HG03097 (cell line): ENCODE results near the gene RRP12.
"Not testable (repeated sequence)": the region's sequence is repeated elsewhere in the genome, so short reads cannot be mapped to it uniquely, and the experiment has no call there.

Experiments
- ATAC-seq: cut with Tn5 transposase; IDR thresholded peaks from one replicate; pipeline ENCODE4 v1.9.1; 2021; ENCODE audit not compliant: unreplicated experiment, low FRiP score

The RRP12 gene, protein sequence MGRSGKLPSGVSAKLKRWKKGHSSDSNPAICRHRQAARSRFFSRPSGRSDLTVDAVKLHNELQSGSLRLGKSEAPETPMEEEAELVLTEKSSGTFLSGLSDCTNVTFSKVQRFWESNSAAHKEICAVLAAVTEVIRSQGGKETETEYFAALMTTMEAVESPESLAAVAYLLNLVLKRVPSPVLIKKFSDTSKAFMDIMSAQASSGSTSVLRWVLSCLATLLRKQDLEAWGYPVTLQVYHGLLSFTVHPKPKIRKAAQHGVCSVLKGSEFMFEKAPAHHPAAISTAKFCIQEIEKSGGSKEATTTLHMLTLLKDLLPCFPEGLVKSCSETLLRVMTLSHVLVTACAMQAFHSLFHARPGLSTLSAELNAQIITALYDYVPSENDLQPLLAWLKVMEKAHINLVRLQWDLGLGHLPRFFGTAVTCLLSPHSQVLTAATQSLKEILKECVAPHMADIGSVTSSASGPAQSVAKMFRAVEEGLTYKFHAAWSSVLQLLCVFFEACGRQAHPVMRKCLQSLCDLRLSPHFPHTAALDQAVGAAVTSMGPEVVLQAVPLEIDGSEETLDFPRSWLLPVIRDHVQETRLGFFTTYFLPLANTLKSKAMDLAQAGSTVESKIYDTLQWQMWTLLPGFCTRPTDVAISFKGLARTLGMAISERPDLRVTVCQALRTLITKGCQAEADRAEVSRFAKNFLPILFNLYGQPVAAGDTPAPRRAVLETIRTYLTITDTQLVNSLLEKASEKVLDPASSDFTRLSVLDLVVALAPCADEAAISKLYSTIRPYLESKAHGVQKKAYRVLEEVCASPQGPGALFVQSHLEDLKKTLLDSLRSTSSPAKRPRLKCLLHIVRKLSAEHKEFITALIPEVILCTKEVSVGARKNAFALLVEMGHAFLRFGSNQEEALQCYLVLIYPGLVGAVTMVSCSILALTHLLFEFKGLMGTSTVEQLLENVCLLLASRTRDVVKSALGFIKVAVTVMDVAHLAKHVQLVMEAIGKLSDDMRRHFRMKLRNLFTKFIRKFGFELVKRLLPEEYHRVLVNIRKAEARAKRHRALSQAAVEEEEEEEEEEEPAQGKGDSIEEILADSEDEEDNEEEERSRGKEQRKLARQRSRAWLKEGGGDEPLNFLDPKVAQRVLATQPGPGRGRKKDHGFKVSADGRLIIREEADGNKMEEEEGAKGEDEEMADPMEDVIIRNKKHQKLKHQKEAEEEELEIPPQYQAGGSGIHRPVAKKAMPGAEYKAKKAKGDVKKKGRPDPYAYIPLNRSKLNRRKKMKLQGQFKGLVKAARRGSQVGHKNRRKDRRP (N-terminal part only)

DNA sequence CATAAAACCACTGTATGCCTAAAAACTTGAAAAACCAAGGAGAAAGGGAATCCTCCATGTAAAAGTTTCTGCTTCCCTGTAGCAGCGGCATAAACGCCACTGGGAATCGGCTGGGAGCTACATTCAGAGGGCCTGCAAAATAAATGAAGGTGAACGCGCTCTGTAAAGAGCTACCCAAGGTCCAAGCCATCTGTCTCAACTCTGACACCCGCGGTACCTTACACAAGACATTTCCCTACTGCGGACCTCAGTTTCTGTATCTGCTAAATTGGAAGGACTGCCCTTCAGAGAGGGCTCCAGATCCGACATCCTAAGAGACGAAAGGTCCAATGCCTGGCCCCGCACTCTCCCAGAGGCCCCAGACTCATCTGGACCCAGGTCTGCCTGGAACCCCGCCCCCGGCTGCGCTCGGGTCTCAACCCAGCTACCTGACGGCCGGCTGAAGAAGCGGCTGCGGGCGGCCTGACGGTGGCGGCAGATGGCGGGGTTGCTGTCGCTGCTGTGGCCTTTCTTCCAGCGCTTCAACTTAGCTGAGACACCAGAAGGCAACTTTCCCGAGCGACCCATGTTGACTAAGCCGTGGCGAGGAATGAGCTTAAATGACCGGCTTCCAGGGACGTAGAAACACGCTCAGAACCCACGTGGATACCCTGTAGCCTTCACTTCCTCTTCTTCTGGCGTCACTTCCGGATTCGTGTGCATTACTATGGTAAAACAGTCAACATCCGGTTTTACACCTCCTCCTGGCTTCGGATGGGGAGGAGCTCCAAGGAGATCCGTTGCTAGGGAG is at the start of gene RRP12:
Gene RRP12 (minus strand): TSS at position 676 of the 790 bp plus-strand sequence. CDS start 109 bp downstream, at position 567.
- ATAC-seq = peak; percentile 92

DNA sequence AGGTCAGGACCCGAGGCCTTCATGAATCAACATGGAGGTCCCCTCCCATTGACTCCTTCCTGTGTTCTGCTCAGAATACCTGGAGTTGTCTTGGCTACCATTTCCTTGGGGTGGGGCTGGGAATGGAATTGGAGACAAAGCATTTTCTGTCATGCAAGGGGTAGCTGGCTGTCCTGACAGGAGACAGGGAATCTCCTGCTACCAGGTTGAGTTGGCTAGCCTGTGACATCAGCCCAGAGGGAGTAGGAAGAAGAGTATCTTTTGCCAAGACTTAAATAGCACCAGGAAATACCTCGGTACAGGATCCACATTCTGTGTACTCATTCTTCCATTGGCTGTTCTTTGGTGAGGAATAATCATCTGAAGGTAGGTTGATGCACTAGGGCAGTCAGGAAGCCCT is 49.7 kb upstream of the RRP12 start:
- ATAC-seq = no peak

DNA sequence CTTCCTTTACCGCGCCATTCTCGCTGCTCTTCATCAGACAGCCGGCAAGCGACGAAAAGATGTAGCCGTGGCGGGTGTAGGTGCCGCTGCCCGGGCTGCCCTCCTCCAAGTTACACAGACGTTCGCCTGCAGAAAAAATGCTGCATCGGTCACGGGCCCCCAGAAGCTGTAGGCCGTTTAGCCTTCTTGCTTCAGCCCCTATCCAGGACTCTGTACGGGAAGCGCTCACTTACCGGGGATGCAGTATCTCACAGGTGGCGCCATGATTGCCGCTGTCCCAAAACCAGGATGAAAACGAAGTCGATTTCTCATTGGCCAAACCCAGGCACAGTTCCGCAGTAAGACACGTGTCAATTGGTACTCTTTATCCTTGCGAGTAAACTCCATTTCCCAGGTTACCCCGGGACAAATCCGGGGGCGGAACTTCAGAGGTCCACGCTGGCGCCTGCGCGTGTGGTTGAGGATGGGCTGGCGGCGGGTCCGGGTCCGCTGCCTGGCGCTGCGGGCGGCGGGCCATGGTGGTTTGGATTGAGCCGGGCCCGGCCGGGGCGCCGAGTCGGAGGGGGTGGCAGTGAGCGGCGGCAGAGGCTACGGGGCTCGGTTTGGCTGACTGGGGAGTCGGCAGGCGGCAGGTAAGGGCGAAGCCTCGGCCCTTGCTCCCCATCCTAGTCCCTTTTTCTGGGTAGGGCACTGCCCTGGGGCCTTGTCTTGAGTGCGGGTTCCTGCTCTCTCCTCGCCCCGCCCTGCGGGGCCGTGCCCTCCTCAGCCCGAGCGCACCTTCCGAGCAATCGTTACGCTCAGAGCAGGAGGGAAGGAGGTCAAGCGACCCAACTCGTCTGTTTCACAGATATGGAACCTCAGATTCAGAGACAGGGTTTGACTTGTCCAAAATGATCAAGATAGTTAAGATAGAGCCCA is 44.8 kb upstream of the RRP12 start, which contains the start of the genes EXOSC1 and ZDHHC16:
Gene EXOSC1 (minus strand): TSS at position 285 of the 918 bp plus-strand sequence. CDS start 21 bp downstream, at position 264.
Gene ZDHHC16 (plus strand): TSS at position 454 of the 918 bp plus-strand sequence. CDS start 5,501 bp downstream, outside the sequence.
- peak; percentile 97 for ATAC-seq

DNA sequence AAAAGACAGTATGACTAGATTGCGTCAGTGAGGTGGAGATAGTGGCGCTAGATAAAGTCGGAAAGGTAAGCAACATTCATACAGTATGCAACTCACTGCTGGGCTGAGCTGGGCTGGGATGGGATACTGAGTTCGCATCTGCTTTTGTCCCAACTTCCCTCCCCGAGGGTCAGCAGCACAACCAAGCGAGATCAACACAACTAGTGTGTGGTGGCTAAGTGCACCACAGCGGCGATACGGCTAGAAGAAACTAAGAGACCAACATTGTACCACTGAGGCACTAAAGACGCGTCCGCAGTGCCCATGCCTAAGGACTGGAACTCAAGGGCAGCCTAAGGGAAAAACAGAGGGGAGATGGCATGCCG is 44.2 kb upstream of the RRP12 start:
- ATAC-seq = peak; percentile 3

DNA sequence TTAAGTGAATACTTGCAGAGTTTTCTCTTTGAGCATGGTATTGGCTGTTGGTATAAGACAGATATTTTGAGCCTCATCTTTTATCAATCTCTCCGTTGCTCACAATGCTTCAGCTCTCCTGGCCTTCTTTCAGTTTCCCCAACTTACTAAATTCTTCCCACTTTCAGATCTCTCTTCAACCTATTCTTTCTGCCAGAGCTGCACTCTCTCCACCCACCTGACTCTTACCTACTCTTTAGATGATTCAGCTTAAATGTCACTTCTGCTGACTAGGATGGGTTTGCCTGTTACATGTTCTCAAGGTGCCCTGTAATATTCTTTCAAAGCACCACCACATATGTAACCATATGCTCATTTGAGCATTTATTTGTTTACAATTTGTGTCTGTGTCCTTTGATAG is 43.1 kb upstream of the RRP12 start:
- no peak for ATAC-seq

DNA sequence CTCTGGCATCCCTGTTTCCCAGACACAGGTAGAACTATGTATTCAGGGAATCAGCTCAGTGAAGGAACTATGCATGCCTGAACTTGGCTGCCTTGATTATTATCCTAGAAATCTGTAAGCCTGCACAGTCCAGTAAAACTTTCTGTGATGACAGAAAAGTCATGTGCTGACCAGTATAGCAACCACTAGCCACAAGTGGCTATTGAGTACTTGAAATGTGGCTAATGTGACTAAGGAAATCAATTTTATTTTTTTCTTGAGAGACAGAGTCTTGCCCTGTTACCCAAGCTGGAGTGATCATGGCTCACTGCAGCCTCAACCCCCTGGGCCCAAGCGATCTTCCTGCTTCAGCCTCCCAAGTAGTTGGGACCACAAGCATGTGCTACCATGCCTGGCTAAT is 41.1 kb upstream of the RRP12 start:
- ATAC-seq = no peak

DNA sequence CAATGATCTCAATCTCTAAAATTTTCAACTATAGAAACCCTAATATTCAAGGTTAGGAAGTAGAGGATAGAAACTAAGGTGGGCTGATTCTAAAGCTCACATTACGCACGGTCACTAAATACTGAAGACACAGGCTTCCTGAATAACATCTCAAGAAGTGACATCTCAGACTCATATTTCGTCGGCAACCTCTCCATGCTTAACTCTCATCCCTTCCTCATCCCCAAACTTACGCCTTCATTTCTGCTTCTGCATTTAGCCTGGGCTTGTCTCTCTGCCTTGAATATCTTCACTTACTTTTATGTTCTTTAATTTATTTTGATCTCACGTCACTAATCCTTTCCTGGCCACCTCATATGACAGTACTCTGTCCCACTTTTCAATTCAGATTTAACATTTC is 34.1 kb upstream of the RRP12 start:
- no peak for ATAC-seq

DNA sequence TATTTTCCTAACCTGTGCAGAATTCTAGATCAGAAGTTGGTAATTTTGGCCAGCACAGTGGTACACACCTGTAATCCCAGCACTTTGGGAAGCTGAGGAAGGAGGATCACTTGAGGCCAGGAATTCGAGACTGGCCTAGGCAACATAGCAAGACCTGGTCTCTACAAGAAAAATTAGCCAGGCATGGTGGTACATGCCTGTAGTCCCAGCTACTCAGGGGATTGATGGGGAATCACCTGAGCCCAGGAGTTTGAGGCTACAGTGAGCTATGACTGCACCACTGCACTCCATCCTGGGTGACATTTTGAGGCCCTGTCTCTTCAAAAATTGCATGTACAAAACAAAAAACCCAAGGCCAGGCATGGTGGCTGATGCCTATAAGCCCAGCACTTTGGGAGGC is 33.4 kb upstream of the RRP12 start:
- no peak for ATAC-seq

DNA sequence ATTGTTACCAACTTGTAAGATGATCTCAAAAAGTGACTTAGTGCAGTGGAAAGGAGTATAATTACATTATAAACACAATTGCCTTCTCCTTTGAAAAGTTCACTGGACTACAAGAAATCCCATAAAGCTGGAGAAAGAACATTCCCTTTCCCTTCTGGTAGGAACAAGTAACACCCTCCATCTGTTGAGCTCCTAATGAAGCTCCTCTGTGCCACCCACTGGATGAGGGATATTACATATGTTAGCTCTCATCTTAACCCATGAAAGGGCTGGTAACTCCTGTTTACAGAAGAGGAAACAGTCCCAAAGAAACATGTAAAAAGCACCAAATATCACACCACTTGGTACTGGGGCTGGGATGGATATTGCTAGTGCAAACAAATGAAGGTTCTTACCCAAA is 32.9 kb upstream of the RRP12 start:
- ATAC-seq = no peak

DNA sequence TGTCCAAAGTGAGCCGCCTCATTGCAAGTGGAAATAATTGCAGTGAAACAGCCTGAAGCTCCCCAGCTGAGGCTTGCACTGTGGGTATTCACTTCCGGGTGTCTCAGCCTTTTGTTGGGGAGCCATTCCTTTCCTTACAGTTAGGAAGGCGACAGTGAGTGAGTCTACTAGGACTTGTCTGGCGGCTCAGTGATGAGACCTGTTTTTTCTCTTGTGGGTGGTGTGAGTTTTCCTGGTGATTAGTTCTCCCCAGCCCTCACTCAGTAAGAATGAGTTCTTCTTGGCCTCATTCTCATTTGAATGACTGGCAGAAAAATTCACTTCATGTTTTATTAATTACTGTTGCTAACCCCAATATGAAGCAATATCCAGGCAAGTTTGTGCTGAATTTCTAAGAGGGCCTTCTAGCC is 27.4 kb upstream of the RRP12 start:
- no peak for ATAC-seq

DNA sequence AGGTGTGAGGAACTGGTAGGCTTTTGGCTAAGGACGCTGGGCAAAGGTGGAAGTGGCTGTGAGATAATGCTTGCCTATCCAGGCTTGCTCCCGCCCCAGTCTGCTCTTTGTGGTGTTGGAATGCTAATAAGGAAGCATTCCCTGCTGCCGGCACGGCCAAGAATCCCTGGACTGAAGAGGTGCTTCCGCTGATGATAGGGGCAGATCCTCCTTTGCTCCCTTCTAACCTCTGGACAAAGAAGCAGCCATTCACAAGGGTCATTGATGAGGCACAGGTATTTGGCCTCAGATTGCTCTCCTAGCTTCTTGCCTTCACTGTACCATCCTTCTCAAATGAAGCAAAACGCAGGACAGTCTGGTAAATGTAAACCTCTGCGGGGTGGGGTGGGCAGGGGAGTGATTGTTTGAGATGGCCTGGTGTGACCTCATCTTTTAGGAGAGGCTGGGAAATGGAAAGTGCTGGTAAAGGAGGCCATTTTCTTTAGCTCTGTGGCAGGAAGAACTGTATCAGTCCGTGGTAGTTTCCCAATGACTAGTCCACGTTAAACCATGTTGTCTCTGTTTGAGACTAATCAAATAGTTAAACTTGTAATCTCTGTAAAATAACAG is 26.5 kb upstream of the RRP12 start:
- ATAC-seq = no peak

DNA sequence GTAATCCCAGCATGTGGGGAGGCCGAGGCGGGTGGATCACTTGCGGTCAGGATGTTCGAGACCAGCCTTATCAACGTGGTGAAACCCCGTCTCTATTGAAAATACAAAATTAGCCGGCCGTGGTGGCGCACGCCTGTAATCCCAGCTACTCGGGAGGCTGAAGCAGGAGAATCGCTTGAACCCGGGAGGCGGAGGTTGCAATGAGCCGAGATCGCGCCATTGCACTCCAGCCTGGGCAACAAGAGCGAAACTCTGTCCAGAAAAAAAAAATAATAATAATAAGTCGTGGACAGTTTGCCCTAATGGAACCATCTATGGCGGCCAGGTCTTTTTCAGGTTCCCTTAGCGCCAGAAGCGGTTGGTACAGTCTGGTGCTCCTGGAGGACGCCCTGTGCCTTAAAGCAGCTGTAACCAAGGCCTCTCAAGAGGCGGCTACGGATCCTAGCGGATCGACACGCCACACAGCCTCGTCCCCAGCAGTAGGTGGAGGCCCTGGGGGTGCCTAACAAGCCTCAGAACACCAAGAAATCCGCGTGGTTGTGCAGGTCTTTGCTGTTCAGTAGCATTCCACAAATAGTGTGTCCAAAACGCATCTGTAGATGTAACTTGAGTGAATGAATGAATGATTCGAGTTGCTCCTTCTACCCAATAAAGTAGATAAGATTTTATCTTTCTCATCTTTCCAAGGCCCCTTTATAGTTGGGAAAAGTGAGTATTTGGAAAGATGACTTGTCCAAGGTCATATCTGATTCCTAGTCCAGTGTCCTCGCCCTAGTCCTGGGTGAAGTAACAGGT is 25.8 kb upstream of the RRP12 start:
- no peak for ATAC-seq

DNA sequence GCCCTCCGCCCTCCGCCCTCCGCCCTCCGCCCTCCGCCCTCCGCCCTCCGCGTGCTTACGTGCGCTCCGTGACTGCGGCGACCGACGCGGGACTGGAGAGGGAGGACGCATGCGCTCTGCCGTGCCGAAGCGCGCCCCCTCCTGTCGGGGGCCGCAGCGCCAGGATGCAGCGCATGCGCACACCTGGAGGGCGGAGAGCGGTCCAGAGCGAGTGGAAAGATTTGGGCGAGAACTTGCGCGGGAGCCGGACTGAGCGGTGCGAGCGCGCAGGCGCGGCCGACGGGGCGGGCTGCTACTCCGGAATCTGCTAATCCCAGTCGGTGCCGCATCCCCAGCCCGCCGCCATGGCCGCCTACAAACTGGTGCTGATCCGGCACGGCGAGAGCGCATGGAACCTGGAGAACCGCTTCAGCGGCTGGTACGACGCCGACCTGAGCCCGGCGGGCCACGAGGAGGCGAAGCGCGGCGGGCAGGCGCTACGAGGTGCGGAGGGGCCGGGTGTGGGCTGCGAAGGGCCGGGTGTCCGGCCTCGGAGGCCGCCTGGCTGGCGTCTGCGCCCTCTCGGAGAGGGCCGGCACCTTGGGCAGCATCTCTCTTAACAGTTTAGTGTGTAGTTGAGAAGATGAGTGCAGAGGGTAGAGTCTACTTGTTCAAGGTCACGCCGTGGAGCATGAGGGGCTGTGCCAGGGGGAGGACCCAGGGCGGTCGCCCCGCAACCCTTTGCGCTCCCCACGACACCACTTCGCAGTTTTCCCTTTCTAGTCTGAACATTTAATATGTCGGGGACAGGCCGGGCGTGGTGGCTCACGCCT is 25.0 kb upstream of the RRP12 start, which contains the start of gene PGAM1:
Gene PGAM1 (plus strand): TSS at position 228 of the 812 bp plus-strand sequence. CDS start 117 bp downstream, at position 345.
- ATAC-seq = peak; percentile 85

DNA sequence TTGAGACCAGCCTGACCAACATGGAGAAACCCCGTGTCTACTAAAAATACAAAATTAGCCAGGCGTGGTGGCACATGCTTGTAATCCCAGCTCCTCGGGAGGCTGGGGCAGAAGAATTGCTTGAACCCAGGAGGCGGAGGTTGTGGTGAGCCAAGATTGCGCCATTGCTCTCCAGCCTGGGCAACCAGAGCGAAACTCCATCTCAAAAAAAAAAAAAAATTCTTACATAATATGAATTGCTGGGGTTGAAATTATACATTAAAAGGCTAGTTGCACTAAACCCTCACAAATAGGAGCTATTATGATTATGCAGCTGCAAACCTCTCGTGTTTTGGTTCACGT is 22.6 kb upstream of the RRP12 start:
- not testable (repeated sequence) for ATAC-seq

DNA sequence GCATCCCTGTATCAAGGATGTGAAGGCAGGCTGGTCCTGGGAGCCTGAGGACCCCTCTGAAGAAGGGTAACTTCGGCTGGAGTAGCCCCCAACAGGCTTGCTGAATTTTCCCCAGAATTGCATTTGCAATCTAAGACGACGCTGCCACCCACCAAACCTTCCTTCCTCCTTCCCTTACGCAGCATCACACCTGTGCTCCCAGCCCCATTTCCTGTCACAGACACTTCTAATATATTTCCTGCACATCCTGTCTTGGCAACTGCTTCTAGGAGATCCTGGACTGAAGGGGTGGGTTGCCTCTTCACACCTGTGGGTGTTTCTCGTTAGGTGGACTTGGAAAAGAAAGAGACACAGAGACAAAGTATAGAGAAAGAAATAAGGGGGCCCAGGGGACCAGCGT is 15.4 kb upstream of the RRP12 start:
- no peak for ATAC-seq

DNA sequence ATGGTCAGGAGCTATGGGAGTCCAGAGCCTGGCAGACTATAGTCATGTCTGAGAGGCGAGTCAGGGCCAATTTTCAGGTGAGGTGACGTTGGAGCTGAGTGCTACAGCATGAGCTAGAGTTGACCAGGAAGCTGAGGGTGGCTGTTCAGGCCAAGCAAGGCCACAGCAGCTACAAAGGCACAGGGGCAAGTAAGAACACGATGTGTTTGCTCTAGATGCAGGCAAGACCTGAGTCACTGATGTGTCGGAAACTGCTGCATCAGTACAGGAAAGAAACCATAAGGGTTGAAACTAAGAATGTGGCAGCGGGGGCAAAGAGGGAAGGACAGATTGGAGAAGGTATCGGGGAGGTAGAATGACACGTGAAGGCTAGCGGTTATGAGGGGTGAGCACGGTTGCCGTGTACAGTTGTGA is 11.8 kb upstream of the RRP12 start:
- no peak for ATAC-seq

DNA sequence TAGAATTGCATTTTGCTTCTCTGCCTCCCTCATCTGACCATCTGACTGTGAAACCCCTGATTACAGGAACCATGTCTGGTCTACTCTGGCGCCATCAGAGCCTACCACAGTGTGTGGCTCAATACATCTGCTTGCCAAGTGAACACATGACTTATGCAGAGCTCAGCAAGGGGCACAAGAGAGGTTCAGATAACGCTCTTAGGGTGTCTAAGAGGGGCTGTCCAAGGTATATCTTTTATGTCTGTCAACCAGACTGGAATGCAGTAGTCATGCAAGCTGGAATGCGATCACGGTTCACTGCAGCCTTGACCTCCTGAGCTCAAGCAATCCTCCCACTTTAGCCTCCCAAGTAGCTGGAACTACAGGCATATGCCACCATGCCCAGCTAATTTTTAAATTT is 10.3 kb upstream of the RRP12 start:
- no peak for ATAC-seq
